Activated CD4-positive, alpha-beta T cell treated with anti-CD3 and anti-CD28 coated beads, Interleukin-2, amount 50 U/mL, for 16 hours (primary cell): ENCODE results near the gene SYNPO2.

Experiments
- DNase-seq: peaks from one replicate; pipeline ENCODE4 v3.0.0-alpha.2; 2020

The SYNPO2 gene

DNA sequence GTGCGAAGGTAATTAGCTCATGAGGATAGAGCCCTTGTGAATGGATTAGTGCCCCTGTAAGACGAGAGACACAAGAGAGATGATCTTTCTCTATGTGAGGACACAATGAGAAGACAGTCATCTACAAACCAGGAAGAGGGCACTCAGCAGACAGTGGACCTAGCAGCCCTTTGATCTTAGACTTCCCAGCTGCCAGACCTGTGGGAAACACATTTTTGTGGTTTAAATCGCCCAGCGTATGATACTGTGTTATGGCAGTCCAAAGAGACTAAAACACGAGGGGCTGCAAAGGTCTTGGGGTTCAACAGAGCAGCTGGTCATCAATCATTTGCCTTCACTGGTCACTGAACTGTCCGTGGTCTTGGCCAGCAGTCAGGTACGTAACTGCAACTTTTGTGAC lies 9.2 kb upstream of the SYNPO2 start:
- DNase-seq, result no peak

DNA sequence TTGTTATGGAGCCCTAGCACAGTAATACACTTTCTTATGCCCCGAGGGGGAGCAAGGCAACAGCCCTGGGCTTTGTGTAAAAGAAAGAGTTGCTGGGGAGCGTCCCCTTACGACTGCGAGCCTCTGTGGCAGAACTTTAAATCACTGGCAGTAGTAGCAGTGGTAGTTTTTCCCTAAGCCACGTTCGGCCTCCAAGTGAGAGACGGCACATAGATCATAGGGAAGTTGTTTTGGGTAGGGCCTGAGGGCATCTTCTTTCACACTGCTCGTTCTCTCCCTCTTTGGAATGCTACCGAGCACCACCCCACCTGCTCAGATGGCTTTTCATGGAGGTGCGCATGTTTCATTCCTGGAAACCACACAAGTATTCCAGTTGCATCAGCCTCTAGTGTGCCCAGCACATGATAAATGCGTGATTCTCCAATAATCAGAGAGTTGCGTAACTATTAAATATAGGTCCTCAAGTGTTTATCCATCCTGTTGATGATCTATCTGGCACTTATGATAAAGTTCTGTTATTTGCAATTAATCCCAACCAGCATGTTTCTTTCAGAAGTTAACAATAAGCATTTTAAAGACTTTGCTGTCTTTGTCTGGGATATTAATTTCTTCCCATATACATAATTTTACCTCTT lies 7.0 kb upstream of the SYNPO2 start:
- DNase-seq, result no peak

DNA sequence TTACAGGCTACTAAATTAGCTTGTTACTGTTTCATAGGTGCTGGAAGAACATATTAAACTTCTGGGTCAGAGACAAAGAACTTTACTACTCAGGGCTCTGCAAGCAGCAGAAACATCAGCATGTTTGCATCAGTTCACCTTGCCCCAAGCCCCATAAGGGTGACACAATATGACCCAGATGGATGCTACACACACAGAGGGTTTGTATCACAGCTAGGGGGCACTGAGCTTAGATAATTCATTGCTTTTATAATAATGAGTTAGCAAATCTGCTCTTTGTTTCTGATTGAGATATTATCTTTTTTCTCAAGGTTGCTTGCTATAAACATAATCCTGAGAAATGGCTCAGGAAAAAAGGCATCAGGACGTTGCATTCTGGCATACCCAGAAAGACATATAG lies 4.8 kb upstream of the SYNPO2 start:
- no peak for DNase-seq

DNA sequence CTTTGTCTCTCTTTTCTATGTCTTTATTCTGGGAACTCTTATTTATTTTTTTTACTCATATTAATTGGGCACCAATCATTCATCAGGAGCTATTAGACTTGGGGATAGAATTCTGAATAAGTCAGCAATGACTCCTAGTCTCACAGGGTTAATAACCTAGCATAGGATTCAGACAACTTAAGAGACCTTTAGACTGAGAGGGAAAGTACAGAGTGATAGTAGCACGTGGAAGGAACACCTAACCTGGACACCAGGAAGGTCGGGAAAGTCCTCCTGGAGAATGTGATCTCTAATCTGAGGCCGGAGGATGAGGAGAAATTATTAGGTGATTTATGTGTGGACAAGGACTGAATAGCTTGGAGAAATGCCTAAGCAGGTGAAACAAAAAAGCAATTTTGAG lies 3.9 kb upstream of the SYNPO2 start:
- no peak for DNase-seq

DNA sequence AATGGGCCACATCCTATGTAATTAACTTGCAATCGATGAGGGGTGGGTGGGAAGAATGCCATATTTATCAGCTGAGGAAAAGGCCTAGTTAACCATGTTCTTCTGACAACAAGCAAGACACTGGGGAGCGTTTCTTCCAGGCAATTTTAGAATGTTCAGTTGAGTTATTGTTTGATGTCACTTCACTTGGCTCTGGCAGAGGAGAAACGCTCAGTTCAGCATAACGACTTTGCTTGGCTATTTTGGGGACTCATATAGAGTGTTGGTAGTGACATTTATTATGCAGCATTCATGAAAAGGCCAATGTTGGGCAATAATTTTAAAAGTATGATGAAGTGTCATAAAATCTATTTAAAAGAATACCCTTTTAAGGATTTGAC lies 648 bp downstream of the SYNPO2 start:
- no peak for DNase-seq

DNA sequence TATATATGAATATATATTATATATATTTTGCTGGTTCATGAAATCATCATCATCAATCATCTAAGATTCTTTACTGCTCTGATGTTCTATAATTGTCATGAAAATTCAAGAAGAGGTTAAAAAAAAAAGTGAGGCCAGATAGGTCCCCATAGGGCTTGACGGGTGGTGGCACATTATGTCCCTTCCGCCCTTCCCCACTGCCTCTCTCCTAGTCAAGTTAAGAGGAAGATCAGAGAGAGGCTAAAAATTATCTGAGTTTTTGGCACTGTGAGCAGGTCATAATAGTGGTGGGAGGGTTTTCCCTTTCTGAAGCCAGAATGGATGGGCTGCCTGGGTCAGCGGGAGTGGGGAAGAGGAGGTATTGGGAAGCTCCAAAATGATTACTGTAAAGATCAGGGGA lies 5.4 kb downstream of the SYNPO2 start:
- no peak for DNase-seq

DNA sequence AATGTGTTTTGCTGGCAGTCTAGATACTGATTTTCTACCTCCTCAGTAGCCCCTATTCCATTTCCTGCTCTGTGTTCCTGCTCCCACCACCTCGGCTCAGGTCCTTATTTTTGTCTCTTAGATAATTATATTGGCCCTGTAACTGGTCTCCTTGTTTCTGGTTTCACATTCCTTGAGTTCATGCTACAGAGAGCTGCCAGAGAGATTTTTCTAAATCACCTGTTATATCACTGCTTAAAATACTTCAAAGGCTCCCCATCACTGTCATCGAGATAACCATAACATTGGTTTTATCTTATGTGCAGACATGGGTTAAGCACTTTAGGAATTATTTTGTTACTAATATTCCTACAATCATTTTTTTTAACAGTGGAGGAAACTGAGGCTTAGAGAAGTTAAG lies 9.6 kb downstream of the SYNPO2 start:
- no peak for DNase-seq

DNA sequence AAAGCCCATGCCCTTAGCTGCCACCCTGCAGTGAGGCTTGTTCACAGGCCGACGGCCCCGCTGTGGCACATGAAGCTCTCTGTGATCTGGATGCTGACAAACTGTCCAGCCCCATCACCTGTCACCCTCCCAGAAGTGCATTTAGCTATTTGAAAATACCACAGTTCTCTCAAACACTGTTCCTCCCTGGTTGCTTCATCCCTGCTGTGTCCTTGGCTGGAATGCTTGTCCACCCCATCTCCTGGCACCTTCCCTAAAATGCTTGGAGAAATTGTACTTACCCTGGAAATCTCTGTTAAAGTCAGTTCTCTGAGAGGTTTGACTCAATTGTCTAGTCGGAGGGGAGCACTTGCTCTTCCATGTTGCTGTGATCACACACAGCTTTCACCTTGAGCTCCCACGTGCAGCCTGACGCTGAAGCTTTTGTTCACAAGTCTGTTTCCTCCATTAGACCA lies 10.1 kb downstream of the SYNPO2 start:
- DNase-seq, result no peak

DNA sequence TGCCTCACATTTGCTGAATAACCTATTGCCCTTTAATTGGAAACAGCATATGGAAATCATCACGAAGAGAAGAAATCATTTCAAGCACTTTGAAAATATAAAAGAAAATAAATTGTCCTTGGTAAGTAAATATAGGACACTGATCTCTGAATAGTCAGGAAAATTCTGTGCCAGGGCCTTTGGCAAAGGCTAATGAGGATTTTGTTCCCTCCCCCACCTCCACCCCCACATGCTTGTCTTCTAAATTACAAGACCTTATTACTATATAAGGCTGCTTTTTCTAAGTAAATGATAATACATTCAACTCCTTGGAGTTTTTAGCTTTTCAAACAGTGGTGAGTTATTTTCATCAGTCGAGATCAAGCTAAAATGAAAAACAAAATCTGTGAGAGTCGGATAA lies 15.8 kb downstream of the SYNPO2 start:
- DNase-seq, result no peak

DNA sequence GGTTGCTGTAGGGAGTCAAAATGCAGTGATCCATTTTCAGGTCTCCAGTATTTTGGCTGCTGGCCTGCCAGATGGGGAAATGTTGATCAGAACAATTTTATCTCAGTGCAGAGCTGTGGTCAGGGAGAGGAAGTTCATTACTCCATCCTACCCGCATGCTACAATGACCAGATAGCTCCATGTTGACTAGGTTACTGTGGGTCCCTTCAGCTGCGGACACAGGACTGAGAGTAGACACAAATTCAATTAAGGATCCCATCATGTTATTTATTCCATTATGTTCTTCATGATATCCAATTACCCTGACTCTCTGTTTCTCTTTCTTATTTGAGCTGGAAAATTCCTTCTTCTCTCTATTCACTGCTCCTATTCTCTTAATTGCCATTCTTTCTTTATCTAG lies 16.3 kb downstream of the SYNPO2 start:
- no peak for DNase-seq

DNA sequence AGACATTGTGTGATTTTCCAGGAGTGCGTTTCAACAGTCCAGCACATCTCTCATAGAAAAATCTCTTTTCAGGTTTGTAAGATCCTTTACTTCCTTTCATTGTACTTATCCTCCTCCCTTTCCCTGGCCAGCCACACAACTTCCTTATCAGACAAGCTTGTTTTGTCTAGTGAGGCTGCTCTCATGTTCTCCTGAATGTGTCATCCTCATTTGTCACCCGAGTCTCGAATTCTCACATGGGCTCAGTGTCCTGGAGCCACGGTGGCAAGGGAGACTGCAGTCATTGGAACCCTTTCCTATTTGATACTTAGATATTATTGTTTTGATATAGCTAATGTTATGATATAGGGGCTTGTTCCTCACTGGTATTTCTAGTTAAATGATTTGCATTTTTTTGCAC lies 16.9 kb downstream of the SYNPO2 start:
- no peak for DNase-seq

DNA sequence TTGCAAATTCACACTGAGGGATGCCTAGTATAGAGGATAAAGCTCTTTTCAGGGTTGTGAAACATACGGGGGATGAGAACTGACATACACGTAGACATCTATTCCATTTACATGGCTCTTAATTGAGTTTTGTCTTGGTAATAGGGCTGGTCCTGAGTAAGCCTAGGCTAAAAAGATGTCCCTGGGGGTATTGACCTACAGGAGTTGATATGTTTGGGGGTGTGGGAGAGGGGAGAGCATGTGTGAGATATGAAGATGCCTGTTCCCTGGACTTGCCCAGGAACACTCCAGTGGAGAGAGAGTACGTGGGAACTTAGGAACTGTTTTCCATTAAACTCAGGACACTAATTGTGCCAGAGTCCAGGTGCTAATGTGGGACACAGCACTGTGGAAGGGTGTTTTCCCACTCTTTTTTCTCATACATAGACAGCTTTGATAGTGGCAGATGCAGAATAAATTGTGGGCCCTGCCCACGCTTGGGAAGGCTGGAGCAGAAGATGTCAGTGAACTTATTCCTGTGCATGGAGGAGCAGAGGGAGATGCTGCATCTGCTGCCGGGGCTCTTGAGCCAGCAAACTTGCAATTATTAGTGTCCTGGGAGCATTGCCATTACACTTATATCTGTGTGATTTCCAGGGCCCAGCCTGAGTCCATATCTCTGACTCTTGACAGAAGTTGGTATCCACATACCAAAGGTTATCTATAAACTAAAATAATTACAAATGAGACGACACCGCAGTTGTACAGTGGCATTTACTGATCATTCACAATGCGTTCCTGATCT lies 20.7 kb downstream of the SYNPO2 start:
- DNase-seq, result no peak

DNA sequence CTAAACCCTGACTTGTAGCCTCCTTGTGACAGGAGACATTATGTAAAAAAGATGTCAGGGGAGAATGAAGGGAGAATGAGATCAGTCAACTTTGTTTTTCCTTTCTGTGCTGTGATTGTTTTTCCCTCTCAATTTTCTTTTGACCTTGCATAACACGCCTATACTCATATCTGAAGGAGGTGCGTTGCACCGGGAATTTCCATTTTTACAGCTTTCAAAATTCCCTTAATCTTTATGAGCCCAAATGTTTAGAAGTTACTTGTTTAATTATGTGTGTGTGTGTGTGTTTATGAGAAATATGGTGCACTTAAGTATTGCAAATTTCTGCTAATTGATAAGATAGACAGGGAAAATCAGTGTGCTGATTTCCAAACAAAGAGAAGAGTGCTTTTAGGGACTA lies 21.6 kb downstream of the SYNPO2 start:
- DNase-seq, result no peak

DNA sequence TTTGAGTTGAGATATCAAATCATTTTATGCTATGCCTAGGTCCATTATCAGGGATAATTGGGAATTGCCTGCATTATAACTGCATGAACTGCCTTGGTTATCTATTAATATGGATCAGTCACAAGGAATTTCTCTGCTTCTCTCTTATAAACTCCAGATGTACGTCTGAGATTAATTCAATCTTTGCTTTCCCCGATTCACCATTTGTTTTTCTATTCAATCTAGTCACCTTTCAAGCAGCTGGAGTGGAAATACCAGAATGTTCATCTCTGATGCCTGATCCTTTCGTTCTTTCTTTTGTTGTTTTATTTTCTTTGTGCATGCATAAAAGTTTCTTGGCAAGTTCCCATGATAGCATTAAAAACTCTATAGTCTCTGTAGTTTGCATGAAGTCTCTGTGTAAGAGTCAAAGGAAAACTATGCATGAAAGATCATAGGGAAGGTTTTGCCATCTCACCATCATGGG lies 22.6 kb downstream of the SYNPO2 start:
- DNase-seq, result no peak

DNA sequence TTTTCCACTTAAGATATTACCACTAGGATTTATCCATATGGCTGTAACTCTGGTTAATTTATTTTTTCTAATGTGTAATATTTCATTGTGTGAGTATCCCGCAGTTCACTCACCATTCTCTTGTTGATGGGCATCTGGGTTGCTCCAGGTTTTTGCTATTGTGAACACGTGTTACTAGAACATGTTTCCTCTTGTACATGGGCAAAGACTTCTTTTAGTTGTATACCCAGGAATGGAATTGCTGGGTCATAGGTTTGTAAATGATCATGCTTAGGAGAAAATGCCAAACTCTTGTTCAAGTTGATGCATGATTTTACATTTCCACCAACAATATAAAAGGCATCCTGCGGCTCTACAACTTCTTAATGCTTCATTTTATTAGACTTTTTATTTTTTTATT lies 26.8 kb downstream of the SYNPO2 start:
- no peak for DNase-seq

DNA sequence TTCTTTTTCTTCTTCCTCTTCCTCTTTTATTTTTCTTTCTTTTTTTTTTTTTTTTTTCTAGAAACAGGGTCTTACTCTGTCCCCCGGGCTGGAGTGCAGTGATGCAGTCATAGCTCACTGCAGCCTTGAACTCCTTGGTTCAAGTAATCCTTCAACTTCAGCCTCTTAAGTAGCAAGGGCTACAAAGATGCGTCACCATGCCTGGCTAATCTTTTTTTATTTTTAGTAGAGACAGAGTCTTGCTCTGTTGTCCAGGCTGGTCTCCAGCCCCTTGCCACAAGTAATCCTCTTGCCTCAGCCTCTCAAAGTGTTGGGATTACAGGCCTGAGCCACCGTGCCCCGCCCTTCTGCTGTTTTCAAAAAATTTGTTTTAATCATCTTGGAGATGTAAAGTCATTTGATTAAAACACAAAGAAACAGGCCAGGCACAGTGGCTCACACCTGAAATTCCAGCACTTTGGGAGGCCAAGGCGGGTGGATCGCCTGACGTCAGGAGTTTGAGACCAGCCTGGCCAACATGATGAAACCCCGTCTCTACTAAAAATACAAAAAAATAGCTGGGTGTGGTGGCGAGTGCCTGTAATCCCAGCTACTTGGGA lies 28.1 kb downstream of the SYNPO2 start:
- no peak for DNase-seq

DNA sequence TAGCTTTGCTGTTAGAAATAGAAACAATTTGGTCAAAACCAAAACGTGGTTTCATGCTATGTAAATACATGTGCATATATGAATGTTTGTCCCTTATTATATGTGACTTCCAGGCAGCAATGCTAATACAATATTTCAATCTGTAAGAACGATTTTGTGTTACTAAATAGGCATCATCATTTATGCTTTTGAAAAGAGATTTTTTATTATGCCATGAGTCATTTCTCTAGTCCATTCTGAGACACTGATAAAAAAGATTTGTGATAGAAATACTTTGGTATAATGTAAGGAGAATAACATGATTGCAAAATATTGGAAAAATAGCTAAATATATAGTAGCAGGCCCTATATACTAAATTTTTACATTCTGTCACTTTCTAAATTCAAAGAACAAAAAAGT lies 28.9 kb downstream of the SYNPO2 start:
- no peak for DNase-seq

DNA sequence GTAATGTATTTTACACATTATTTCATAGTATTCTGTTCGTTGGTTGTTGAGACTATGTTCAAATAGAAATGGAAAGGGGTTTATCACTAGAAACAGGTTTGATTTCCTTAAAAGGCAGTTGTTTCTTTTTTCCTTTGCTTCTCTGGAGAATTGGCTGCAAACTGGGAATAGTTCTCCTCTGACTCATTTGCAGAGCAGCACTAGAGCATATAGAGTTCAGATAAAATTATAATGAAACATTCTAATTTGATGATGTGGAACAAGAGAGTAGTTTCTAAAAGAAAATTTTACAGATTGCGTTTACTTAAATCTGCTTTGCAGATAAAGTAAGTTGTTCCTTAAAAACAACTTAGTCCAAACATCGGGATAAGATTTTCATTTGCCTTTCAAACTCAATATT lies 29.7 kb downstream of the SYNPO2 start:
- no peak for DNase-seq

DNA sequence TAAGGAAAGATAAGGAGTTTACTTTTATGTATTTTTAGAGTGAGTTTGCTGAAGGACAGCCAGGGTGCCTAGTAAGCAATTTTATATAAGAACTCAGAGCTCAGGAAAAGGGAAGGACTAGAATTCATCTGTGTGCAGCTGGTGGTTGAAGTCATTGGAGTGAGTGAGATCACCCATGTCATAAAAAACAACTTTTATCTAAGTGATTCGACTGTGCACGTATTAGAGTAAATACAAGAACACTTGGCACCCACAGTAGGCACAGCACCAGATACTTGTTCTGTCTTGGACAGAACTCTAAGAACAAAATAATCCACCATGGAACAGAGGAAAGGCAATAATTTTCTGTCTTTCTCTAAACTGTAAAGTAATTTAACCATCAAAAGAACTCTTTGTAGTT lies 31.6 kb downstream of the SYNPO2 start:
- no peak for DNase-seq

DNA sequence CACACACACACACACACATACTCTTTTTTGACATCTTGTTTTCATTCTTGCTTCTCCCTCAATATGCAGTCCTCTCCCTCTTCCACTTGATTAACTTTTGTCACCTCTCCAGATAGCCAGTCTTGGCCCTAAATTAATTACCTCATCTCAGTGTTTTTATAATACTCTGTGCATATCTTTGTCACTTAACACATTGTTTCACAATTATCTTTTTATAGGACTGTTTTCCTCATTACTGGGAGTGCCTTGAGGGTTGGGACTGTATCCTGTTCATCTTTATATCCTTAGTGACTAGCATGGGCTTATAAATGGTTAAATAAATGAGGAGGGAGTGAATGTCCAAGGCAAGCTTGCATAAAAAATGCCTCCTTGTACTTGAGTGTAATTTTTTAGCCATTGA lies 33.1 kb downstream of the SYNPO2 start:
- DNase-seq, result no peak

DNA sequence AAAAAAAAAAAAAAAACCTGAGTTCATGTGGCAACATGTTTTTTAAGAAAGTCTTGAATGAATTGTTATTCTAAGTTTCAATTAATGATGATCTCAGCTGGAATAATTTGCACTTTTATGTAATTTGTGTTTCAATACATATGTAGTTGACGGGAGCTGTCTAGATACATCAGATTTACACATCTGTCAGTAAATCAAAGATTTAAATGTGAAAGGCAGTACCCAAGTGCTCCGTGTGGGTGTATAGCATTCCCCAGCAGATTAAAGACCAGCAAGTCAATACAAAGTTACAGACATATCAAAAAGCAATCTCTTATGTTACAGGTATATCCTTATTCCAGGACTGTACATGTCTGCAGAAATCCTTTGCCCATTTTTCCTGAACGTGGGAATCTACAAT lies 35.2 kb downstream of the SYNPO2 start:
- no peak for DNase-seq

DNA sequence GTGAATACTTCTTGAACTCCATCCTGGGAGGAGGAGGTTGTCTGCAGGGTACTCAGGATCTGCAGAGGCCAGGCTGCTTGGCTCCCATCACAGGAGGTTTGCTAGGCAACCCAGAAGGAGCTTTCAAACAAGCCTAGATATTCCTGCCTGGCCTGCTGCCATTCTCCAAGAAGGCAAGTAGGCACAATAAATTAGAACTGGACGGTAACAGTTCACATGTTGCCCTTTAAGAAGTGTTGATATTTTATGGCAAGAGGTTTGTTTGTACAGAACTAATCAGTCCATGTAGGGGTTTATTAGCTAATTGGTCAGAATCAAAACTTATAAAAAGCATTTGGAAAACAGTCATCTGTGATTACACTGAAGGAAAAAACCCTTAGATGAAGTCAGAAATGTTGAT lies 39.3 kb downstream of the SYNPO2 start:
- DNase-seq, result no peak

DNA sequence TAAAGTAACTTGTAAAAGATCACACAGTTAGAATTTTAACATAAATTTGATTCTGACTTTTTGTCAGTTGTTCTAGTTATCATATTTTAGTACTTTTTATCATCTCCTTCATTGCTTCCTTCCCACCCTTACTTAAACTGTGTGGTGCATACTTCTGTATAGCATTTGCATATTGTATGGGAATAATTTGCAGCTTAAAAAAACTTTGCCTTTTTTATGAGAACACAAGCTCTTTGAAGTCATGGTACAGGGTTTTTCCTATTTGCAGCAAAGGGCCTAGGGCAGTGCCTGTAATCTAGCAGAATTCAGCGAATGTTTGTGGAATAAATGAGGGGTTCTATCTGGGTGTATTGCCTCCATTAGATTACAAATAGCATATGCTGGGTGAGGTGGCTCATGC lies 41.6 kb downstream of the SYNPO2 start:
- DNase-seq, result no peak

DNA sequence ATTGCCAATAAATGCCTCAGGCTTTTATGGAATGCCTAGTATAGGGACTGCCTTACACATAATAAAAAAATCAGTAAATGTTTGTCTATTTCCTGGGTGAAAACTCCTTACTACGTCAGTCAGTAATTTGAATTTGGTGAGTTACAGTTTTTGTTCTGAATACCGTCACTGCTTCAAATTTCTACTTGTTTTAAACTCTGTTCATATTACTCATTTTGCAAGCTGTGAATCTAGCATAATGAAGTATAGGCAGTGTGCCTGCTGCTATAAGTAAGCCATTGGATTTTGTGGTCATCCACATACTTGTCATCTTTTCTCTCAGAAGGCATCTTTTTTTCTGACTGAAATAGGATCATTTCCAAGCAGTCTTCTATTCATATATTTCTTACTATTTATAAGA lies 43.1 kb downstream of the SYNPO2 start:
- no peak for DNase-seq

DNA sequence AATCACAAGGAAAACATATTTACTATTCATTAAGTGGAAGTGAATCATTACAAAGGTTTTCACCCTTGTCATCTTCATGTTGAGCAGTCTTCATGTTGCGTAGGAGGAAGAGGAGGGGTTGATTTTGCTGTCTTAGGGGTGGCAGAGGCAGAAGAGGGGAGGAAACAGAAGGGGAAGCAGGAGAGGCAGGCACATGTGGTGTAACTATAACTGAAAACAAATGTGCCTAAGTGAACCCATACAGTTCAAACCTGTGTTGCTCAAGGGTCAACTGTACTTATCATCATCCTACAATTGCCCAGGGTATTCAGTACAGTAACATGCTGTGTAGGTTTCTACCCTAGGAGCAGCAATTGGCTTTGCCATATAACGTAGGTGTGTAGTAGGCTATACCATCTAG lies 47.2 kb downstream of the SYNPO2 start:
- DNase-seq, result no peak
